WI38 (cell line): Measurements from ENCODE around the gene TMPRSS9.

ENCODE experiments used
- H3K4me3 ChIP-seq: 2 replicates; pipeline ENCODE4 v1.5.1; 2011; ENCODE audit warnings: low read depth, mild to moderate bottlenecking, control low read depth, low read length
- CTCF ChIP-seq: IDR thresholded peaks from 2 replicates; pipeline ENCODE4 v1.5.1; 2012; ENCODE audit warnings: low read depth, mild to moderate bottlenecking, control low read depth, low read length

The TMPRSS9 gene

GRCh38 chr19:2438178-2438577 lies 78.1 kb downstream of the TMPRSS9 start:
- H3K4me3 ChIP-seq: no peak overlapping the region
- no peak for TF ChIP-seq CTCF

GRCh38 chr19:2440515-2440914 lies 80.5 kb downstream of the TMPRSS9 start:
- H3K4me3 ChIP-seq: no peak overlapping the region
- TF ChIP-seq CTCF: no peak

GRCh38 chr19:2441096-2441752 lies 81.2 kb downstream of the TMPRSS9 start:
- H3K4me3 ChIP-seq: no peak overlapping the region
- TF ChIP-seq CTCF: no peak

- H3K4me3 ChIP-seq: no peak overlapping the region
- no peak for TF ChIP-seq CTCF
Observed at GRCh38 chr19:2443116-2443784, 83.2 kb downstream of the TMPRSS9 start.

- TF ChIP-seq CTCF: no peak
- H3K4me3 ChIP-seq: no peak overlapping the region
Observed at GRCh38 chr19:2443785-2444182, 83.7 kb downstream of the TMPRSS9 start.

- TF ChIP-seq CTCF: no peak
- H3K4me3 ChIP-seq: no peak overlapping the region
Observed at GRCh38 chr19:2444251-2445002, 84.4 kb downstream of the TMPRSS9 start.

GRCh38 chr19:2446381-2446780 lies 86.3 kb downstream of the TMPRSS9 start:
- TF ChIP-seq CTCF: no peak
- no peak overlapping the region for H3K4me3 ChIP-seq
